Caki2 (cell line): Measurements from ENCODE around the gene FMNL2. TPM values are rescaled to one million over a fixed set of nuclear protein-coding genes. Genes with fewer than 3 reads are reported as not detected.

Source experiments
- DNase-seq: peaks from one replicate; pipeline ENCODE4 v3.0.0-alpha.2; 2015; ENCODE audit warnings: low read depth
- in situ Hi-C: cut with HindIII; loops from 2 replicates; pipeline ENCODE4 v1.10.0; 2016; ENCODE audit warnings: low sequenced_read_pairs, low pct_unique_long_range_greater_than_20kb, mixed read lengths
- total RNA-seq: library from RNA; depleted of rRNA; stranded (reverse); fragments of >200 nt; shearing (Covaris generic); gene quantifications from 2 replicates; pipeline ENCODE4 v1.2.3, GENCODE V29; 2014; ENCODE audit warnings: low replicate concordance

The FMNL2 gene
- total RNA-seq, 1 experiment from 2014 or later, result 15.8 TPM

GRCh38 chr2:152623076-152623740 lies 288.2 kb downstream of the FMNL2 start:
- peak; percentile 44 for DNase-seq
- in situ Hi-C loops, result no loop called here

- no peak for DNase-seq
- in situ Hi-C loops, result no loop called here
Observed at GRCh38 chr2:152623775-152624174, 288.8 kb downstream of the FMNL2 start.

- in situ Hi-C loops, result no loop called here
- DNase-seq, result no peak
Observed at GRCh38 chr2:152624805-152625204, 289.8 kb downstream of the FMNL2 start.

GRCh38 chr2:152626911-152627339 lies 292.0 kb downstream of the FMNL2 start:
- no peak for DNase-seq
- in situ Hi-C loops, result no loop called here

GRCh38 chr2:152627351-152627957 lies 292.5 kb downstream of the FMNL2 start:
- in situ Hi-C loops, result no loop called here

GRCh38 chr2:152629202-152629601 lies 294.2 kb downstream of the FMNL2 start:
- in situ Hi-C loops, result no loop called here
- no peak for DNase-seq

More at GRCh38 chr2:152627351-152627957, 292.5 kb downstream of the FMNL2 start:
- peak; percentile 16 for DNase-seq

- in situ Hi-C loops, result no loop called here
- no peak for DNase-seq
Observed at GRCh38 chr2:152630466-152630865, 295.5 kb downstream of the FMNL2 start.

GRCh38 chr2:152632736-152633135 lies 297.8 kb downstream of the FMNL2 start:
- DNase-seq, result no peak
- in situ Hi-C loops, result no loop called here

GRCh38 chr2:152635635-152636298 lies 300.8 kb downstream of the FMNL2 start:
- in situ Hi-C loops, result no loop called here
- peak; percentile 36 for DNase-seq

GRCh38 chr2:152637251-152637650 lies 302.3 kb downstream of the FMNL2 start:
- DNase-seq, result no peak
- in situ Hi-C loops, result no loop called here

- in situ Hi-C loops, result no loop called here
- no peak for DNase-seq
Observed at GRCh38 chr2:152638056-152638455, 303.1 kb downstream of the FMNL2 start.

- DNase-seq, result no peak
- in situ Hi-C loops, result no loop called here
Observed at GRCh38 chr2:152638590-152638989, 303.6 kb downstream of the FMNL2 start.

- in situ Hi-C loops, result no loop called here
- DNase-seq, result no peak
Observed at GRCh38 chr2:152644189-152644873, 309.4 kb downstream of the FMNL2 start.

GRCh38 chr2:152646264-152646663 lies 311.3 kb downstream of the FMNL2 start:
- in situ Hi-C loops, result no loop called here
- DNase-seq, result no peak

- DNase-seq, result peak; percentile 36
- in situ Hi-C loops, result no loop called here
Observed at GRCh38 chr2:152646775-152647174, 311.8 kb downstream of the FMNL2 start.

GRCh38 chr2:152647552-152647951 lies 312.6 kb downstream of the FMNL2 start:
- DNase-seq, result no peak
- in situ Hi-C loops, result no loop called here

- in situ Hi-C loops, result no loop called here
- DNase-seq, result no peak
Observed at GRCh38 chr2:152648336-152648735, 313.4 kb downstream of the FMNL2 start.

GRCh38 chr2:152649997-152650396 lies 315.0 kb downstream of the FMNL2 start:
- no peak for DNase-seq
- in situ Hi-C loops, result no loop called here

- in situ Hi-C loops, result no loop called here
- DNase-seq, result no peak
Observed at GRCh38 chr2:152650768-152651371, 315.9 kb downstream of the FMNL2 start.
